Heart left ventricle (tissue), 16 donors: Measurements from ENCODE around the gene TAOK1. TPM values are rescaled to one million over a fixed set of nuclear protein-coding genes. Genes with fewer than 3 reads are reported as not detected.

Source experiments
- ATAC-seq, 4 donors: fragments of 200-7000 bp; cut with Tn5 transposase; one replicate each; pipeline ENCODE4 v1.9.1; 2020 to 2022; ENCODE audit warnings: moderate library complexity in 4 of 4, mild to moderate bottlenecking in 3 of 4, moderate number of reproducible peaks in 1 of 4
- DNase-seq, 5 donors: peaks; one replicate each; pipeline ENCODE4 v3.0.0-alpha.2; 2020
- H3K27ac ChIP-seq, 12 donors: fragments of 200-600 bp; sonication (generic) in 4 of 12; one replicate each; pipeline versions ENCODE4 v1.5.0 to v1.8.0; 2016 to 2022; ENCODE audit warnings: mild to moderate bottlenecking in 2 of 12
- H3K27me3 ChIP-seq, 9 donors: fragments of 200-600 bp; sonication (generic) in 2 of 9; one replicate each; pipeline versions ENCODE4 v1.5.1 to v1.8.0; 2016 to 2022; ENCODE audit warnings: mild to moderate bottlenecking in 3 of 9
- H3K36me3 ChIP-seq, 9 donors: fragments of 200-600 bp; sonication (generic) in 2 of 9; one replicate each; pipeline versions ENCODE4 v1.5.0 to v1.8.0; 2018 to 2022; ENCODE audit warnings: mild to moderate bottlenecking in 2 of 9
- H3K4me1 ChIP-seq, 12 donors: fragments of 200-600 bp; sonication (generic) in 4 of 12; one replicate each; pipeline versions ENCODE4 v1.5.0 to v1.8.0; 2016 to 2022; ENCODE audit warnings: mild to moderate bottlenecking in 3 of 12
- H3K4me3 ChIP-seq, 12 donors: fragments of 200-600 bp; sonication (generic) in 4 of 12; one replicate each; pipeline versions ENCODE4 v1.5.0 to v1.8.0; 2017 to 2022; ENCODE audit warnings: mild to moderate bottlenecking in 9 of 12, moderate library complexity in 4 of 12
- H3K9me3 ChIP-seq, 12 donors: fragments of 200-600 bp; sonication (generic) in 4 of 12; one replicate each; pipeline versions ENCODE4 v1.5.0 to v1.8.0; 2016 to 2022; ENCODE audit warnings: mild to moderate bottlenecking in 1 of 12
- CTCF ChIP-seq, 12 donors: fragments of 200-600 bp; sonication (generic) in 4 of 12; IDR thresholded peaks; one replicate each; pipeline versions ENCODE4 v1.5.0 to v1.8.0; 2018 to 2022; ENCODE audit warnings: antibody characterized with exemption in 12 of 12, mild to moderate bottlenecking in 5 of 12
- POLR2A ChIP-seq, 2 donors: fragments of 450-650 bp; IDR thresholded peaks; one replicate each; pipeline ENCODE4 v1.6.1; 2017; ENCODE audit warnings: antibody characterized with exemption in 2 of 2, mild to moderate bottlenecking in 2 of 2, moderate library complexity in 2 of 2
- WGBS, 4 donors: extraction: QIAGEN DNeasy Blood & Tissue Kit in 2 of 4; methylation state at CpG; one replicate each; pipeline versions ENCODE4 v1.1.5 to v1.1.7; 2013 to 2018; 5-methylcytosine and 5-hydroxymethylcytosine counted together
- intact Hi-C, 10 donors: fragments of 100-400 bp; cut with DNase I; formaldehyde crosslinking; loops; one replicate each; pipeline versions ENCODE4 v1.11.1 to v1.14.2; 2022
- polyA plus RNA-seq, 2 donors: library from polyadenylated mRNA; stranded (reverse); fragments of 200-250 nt; gene quantifications; one replicate each; pipeline ENCODE4 v1.2.3, GENCODE V29; 2013
- total RNA-seq, 9 donors: library from RNA; depleted of rRNA in 2 of 9; stranded (reverse); fragments of >200 nt in 2 of 9; fragmentation: NEBNext Ultra II Directional in 3 of 9; extraction: Animal tissue kit (Norgen Biotek cat#: 25700) in 3 of 9; gene quantifications; one replicate each; pipeline versions ENCODE4 v1.1.0 to v1.2.4, GENCODE V29; 2016 to 2023
- donor health status: ischemic (EF 13 %, LVEDD 7.1; RV severe dilation, severe dysfunction).
- donor health status: healthy with polysubstance abuse.
- donor health status: DM: no; HTN: yes; CAD: no.
- donor health status: DM: no; HTN: no; CAD: no.
- donor health status: ischemic (EF 25% LVEDD 6.9; RV normal size, moderate dysfunction).
- donor health status: ischemic (EF 25% LVEDD 5.7; RV mildly dilated, moderate dysfunction).
- donor health status: healthy.
- donor health status: DM: yes; HTN: yes; CAD: no.
- donor health status: ischemic (EF 35%, LVEDD 5.7; RV mildly dilated, moderate dysfunction).
- donor health status: nonischemic (EF 11% LVEDD 7.7; RV severe dilation, severe dysfunction).
- donor health status: DM: yes; HTN: yes; CAD: no.
- donor health status: PGD.
- donor health status: ischemic (EF 29% LVEDD 5.4; RV normal size, mild dysfunction).
- donor health status: nonischemic (EF 23%, LVEDD 6.1; RV moderate dilation, normal function).

TAOK1 gene
- total and polyA plus RNA-seq, 11 donors, result 9.2 to 81.2 (median 59.0) TPM

- WGBS, 4 donors, result 92 to 98% (median 97%) methylated on average over 3 of the region's 3 CpGs
- Histone ChIP-seq H3K27ac (no peak overlapping the region), H3K36me3 (peaks cover 0 to 97% (median 90%) of the 10 kb centered on the region in 9 donors), H3K4me1 (no peaks in the 10 kb centered on the region), H3K27me3 (no peaks in the 10 kb centered on the region), H3K9me3 (no peaks in the 10 kb centered on the region), H3K4me3 (no peak overlapping the region)
- DNase-seq (no peak), ATAC-seq (no peak)
- TF ChIP-seq CTCF (IDR thresholded peaks at IDR 0.05) (no peak), POLR2A (IDR thresholded peaks at IDR 0.05) (no peak)
- intact Hi-C loops, result no loop called here
Measured at GRCh38 chr17:29524692-29525091, 134.5 kb downstream of the TAOK1 start.

DNA sequence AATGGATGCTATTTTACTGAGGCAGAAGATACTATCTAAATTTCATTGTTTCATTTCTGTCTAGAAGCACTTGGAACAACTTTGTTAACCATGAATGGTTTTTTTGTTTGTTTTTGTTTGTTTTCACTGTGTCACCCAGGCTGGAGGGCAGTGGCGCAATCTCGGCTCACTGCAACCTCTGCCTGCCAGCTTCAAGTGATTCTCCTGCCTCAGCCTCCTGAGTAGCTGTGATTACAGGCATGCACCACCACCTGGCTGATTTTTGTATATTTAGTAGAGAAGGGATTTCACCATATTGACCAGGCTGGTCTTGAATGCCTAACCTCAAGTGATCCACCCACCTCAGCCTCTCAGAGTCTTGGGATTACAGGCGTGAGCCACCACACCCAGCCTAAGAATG is 136.2 kb downstream of the TAOK1 start:
- intact Hi-C loops, result no loop called here
- no peak for ATAC-seq
- H3K4me3 ChIP-seq, result no peak overlapping the region
- TF ChIP-seq CTCF (IDR thresholded peaks at IDR 0.05) (no peak), POLR2A (IDR thresholded peaks at IDR 0.05) (no peak)
- no peaks in the 10 kb centered on the region for H3K9me3 ChIP-seq
- H3K27me3 ChIP-seq, result no peaks in the 10 kb centered on the region
- H3K27ac ChIP-seq, result no peak overlapping the region
- no peak for DNase-seq
- peaks cover 0 to 96% (median 90%) of the 10 kb centered on the region in 9 donors for H3K36me3 ChIP-seq
- 86 to 96% (median 95%) methylated on average over 3 of the region's 3 CpGs for WGBS, 4 donors
- no peaks in the 10 kb centered on the region for H3K4me1 ChIP-seq

- Histone ChIP-seq H3K36me3 (peaks cover 2 to 88% (median 84%) of the 10 kb centered on the region in 9 donors), H3K4me1 (no peaks in the 10 kb centered on the region), H3K4me3 (no peak overlapping the region), H3K9me3 (no peaks in the 10 kb centered on the region), H3K27ac (no peak overlapping the region), H3K27me3 (no peaks in the 10 kb centered on the region)
- DNase-seq, result no peak
- TF ChIP-seq CTCF (IDR thresholded peaks at IDR 0.05) (no peak), POLR2A (IDR thresholded peaks at IDR 0.05) (no peak)
- no peak for ATAC-seq
- intact Hi-C loops, result loop anchor here in 2 of 10 donors (2.0 kb wide), 1 partner anchor 165 kb away; no protein-coding TSS in a partner anchor
- 89 to 93% (median 90%) methylated on average over 8 of the region's 8 CpGs for WGBS, 4 donors
Measured at GRCh38 chr17:29533976-29534375, 143.8 kb downstream of the TAOK1 start.

DNA sequence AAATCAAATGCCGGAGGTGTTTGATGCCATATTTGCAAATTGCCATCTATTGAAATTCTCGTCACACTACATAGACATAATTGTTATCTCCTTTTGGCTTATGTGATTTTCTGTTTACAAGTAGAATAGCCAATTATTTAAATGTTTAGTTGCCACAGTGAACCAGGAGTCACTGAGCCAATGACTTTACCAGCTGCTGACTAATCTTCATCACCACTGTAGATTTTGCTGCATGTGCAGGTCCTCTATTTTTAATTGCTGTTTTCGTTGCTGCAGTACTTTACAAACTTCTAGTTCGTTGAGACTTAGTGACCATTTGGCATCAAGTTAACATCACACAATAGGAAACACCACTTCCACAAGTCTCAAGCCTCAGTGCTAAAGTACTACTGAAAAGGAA is 153.9 kb downstream of the TAOK1 start:
- H3K36me3 ChIP-seq, result peaks cover 0 to 77% (median 59%) of the 10 kb centered on the region in 9 donors

More for the DNA sequence above, 153.9 kb downstream of the TAOK1 start:
- H3K4me3 ChIP-seq, result no peak overlapping the region
- peaks cover 0 to 3% (median 0%) of the 10 kb centered on the region in 12 donors for H3K4me1 ChIP-seq
- no peak overlapping the region for H3K27ac ChIP-seq
- intact Hi-C loops, result no loop called here
- no peak for TF ChIP-seq POLR2A (IDR thresholded peaks at IDR 0.05)
- no peak for TF ChIP-seq CTCF (IDR thresholded peaks at IDR 0.05)
- no peaks in the 10 kb centered on the region for H3K27me3 ChIP-seq
- DNase-seq (no peak), ATAC-seq (no peak)
- no peaks in the 10 kb centered on the region for H3K9me3 ChIP-seq
- 81 to 85% (median 83%) methylated on average over 4 of the region's 4 CpGs for WGBS, 4 donors
